SKM-1 treated with dmso at 0.1 percent for 144 hours (cell line): ENCODE data around the gene GNAQ.
"Not testable (repeated sequence)": the region's sequence is repeated elsewhere in the genome, so short reads cannot be mapped to it uniquely, and the experiment has no call there.

Source experiments
- DNase-seq: peaks from one replicate; lab custom pipeline; 2025; ENCODE audit not compliant: unreplicated experiment; lab: John Stamatoyannopoulos, UW

The GNAQ gene

DNA sequence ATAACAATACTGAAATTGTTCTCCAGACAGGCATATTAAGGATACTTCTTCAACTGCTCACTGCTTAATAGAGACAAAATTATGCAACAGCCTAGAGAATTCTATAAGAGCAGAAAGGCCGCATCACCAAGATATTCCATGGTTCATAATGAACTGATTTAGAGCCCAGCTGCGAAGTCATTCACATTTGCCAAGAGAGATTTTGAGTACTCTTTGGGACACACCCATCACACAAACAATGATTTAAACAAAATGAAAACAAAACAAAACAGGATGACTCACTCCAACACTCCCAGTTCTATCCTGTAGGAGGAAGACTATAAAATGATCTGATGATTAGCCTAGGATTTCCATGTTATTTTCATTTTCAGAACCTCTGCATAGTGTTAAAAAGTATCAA, 237.8 kb downstream of the GNAQ start:
- DNase-seq: no peak

DNA sequence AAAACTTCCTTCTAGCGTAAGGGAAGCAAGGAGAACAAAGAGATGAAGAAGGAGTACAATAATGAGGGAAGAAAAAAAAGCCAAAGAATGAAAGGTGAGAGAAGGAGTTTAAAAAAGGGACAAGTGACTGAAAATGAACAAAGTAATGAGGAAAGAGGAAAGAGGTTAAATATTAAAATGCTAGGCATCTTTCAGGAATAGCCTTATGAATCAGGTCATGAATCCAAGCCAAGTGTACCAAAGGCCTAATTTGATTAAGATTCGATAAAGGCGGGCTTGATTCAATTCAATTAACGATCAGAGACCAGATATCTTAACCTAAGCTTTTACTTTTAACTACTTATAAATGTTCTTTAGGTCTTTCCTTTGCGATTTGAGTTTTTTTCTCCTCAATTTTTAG, 241.7 kb downstream of the GNAQ start:
- DNase-seq: no peak

- no peak for DNase-seq
These were observed 246.3 kb downstream of the GNAQ start for GRCh38 chr9:77785341-77785740.

DNA sequence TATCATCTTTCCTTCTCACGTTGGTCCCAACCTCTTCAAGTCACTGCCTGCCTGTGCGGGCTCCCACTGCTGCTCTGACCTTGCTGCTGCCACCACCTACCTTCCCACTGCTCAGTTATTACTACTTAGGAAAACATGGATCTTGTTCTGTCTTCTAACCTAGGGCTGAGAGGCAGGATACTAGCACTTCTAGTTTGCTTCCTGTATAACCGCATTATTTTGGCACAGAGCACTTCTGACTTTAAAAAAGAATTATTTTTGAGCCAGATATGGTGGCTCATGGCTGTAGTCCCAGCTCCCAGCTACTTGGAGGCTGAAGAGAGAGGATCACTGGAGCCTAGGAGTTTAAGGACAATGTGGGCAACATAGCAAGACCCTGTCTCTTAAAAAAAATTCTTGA, 248.1 kb downstream of the GNAQ start:
- DNase-seq: no peak

- DNase-seq: no peak
These were observed 252.6 kb downstream of the GNAQ start for GRCh38 chr9:77779010-77779409.

GRCh38 chr9:77773381-77773780, 258.2 kb downstream of the GNAQ start:
- DNase-seq: no peak

- DNase-seq: no peak
These were observed 259.0 kb downstream of the GNAQ start for GRCh38 chr9:77772646-77773045.

- no peak for DNase-seq
These were observed 260.4 kb downstream of the GNAQ start for GRCh38 chr9:77771171-77771570.

GRCh38 chr9:77770340-77770739, 261.3 kb downstream of the GNAQ start:
- no peak for DNase-seq

DNA sequence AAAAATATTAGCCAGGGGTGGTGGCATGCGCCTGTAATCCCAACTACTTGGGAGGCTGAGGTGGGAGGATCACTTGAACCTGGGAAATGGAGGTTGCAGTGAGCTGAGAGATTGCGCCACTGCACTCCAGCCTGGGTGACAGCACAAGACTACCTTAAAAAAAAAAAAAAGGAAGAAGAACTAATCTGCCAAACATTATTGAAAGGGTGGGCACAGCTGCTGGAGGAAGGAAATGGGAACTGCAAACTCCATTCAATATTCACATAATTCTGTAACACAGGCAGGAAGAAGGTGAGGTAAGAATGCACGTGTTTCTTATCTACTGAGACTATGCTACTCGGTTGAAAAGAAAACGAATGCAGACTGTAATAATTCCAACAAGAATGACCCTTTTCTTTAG, 262.4 kb downstream of the GNAQ start:
- peak; percentile 45 for DNase-seq

GRCh38 chr9:77766587-77766986, 265.0 kb downstream of the GNAQ start:
- no peak for DNase-seq

GRCh38 chr9:77765781-77766259, 265.8 kb downstream of the GNAQ start:
- DNase-seq: no peak

DNA sequence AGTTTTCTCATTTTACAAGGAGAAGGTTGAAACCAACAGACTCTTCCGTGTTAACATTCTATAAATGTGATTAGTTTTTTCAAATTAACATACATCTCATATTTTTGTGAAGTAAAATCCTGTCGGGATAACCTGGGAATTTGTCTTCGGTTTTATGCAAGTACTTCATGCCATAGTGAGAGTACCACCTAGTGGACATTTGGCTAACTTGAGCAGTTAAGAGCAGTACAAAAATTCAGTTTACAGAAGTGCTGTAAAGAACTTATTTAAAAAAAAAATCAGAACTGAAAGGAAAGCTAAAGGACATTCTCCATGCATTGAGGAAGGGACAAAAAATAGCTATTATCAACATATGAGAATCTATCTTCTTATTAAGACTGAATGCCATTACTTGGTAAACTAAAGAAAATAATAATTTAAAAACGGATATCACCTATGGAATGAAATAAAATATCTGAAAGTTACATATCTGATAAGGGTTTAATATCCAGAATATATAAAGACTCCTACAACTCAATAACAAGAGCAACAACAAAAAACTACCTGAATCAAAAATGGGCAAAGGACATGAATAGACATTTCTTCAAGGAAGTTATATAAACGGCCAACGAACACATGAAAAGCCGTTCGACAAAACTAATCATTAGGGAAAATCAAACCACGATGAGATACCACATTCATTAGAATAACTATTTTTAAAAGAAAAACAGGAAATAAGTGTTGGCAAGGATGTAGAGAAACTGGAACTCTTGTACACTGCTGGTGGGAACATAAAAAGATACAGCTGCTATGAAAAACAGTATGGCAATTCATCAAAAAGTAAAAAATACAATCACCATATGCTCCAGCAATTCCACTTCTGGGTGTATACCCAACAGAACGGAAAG, 266.5 kb downstream of the GNAQ start:
- no peak for DNase-seq

DNA sequence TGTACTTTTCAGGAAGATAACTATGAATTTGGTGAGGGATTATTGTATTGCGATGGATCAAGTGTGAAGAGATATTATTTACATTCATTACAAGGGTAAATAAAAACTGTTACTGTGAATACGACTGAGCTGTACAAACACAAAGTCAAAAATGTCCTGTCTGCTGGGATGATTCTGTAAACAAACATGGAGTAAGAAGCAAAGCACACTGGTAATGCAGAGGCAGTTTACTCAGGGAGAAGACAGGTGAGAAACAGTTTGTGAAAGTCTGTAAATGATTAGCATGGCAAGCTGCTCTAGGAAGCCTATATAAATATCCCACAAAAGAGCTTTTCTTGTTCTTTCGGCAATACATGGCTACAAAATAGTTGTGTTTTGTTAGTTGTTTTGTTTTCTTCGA, 268.0 kb downstream of the GNAQ start:
- no peak for DNase-seq

GRCh38 chr9:77760919-77761318, 270.7 kb downstream of the GNAQ start:
- not testable (repeated sequence) for DNase-seq

- DNase-seq: no peak
These were observed 272.2 kb downstream of the GNAQ start for GRCh38 chr9:77759391-77759790.

- no peak for DNase-seq
These were observed 275.2 kb downstream of the GNAQ start for GRCh38 chr9:77756449-77756848.

DNA sequence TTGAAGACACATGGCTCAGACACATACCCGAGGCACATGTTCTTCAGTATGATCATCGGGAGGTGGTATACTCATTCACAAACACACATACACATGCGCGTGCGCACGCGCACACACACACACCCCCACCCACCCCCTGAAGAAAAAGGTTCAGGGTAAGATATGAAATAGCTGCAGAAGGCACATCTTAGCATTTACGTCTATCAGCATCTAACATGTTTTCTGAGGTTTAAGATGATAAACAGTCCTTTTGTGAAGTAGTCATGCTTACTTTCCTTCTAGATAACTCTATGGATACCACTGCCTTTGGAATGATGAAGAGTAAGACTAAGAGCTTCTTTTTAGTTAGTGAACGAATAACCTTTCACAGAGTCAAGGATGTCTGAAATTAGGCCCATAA, 278.4 kb downstream of the GNAQ start:
- no peak for DNase-seq

DNA sequence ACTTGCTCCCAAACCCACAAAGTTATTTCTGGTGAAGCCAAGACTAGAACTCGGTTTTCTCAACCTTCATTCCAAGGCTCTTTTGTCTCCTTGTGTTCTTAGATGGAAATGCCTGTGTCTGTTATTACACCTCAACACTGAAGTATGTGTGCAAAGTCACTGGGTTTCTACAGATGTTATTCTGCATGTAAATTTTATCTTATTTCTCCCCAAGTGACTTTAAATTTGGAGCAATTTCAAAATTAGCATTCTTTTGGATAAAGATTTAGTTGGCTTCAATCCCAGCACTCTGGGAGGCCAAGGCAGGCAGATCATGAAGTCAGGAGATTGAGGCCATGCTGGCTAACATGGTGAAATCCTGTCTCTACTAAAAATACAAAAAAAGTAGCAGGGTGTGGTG, 279.1 kb downstream of the GNAQ start:
- DNase-seq: no peak

DNA sequence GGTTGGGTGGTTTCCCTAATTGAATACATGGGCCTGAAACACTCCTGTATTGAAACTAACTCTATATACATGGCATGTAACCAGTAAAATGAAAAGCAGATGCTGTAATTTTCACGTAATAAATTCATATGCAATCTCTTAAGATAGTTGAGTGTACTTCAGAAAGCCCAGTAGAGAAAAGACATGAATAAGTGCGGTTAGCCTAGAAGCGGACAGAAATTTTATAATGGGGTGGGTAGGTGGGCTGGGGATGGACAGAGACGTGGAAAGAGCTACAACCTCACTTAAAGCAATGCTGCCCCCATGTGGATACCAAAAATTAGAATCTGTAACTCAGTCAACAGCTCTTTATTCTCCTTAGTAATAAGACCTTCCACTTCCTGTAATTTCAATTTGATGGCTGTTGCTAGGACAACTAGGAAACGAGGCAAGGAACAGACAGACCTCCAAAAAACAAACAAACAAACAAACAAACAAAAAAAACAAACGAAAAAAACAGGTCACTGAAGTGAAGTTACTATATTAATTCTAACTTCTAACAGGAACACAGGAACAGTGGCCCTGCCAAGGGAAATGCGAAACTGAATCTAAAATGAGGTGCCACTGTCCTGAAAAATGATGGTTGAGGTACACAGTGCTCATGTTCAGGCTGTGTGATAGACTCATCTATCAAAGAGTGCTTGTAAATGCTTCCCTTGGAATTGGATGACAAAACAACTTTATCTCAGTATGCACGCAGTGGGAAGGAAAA, 280.1 kb downstream of the GNAQ start:
- DNase-seq: no peak

- no peak for DNase-seq
These were observed 280.6 kb downstream of the GNAQ start for GRCh38 chr9:77750981-77751340.

- DNase-seq: no peak
These were observed 281.3 kb downstream of the GNAQ start for GRCh38 chr9:77750284-77750683.
